Astrocyte (in vitro differentiated cells and primary cell): ENCODE measurements around the gene LZTR1.

Experiments
- EZH2 ChIP-seq: IDR thresholded peaks from 2 replicates; pipeline ENCODE4 v1.6.1; 2012; ENCODE audit warnings: mild to moderate bottlenecking, low read length, inconsistent platforms; ENCODE audit not compliant: insufficient read depth
- TF ChIP-seq, protein P1 (sequence below): IDR thresholded peaks from 2 replicates; pipeline ENCODE4 v1.5.1; 2011; ENCODE audit warnings: low read depth, mild to moderate bottlenecking, inconsistent platforms, low read length, moderate library complexity; ENCODE audit not compliant: insufficient read depth

DNA sequence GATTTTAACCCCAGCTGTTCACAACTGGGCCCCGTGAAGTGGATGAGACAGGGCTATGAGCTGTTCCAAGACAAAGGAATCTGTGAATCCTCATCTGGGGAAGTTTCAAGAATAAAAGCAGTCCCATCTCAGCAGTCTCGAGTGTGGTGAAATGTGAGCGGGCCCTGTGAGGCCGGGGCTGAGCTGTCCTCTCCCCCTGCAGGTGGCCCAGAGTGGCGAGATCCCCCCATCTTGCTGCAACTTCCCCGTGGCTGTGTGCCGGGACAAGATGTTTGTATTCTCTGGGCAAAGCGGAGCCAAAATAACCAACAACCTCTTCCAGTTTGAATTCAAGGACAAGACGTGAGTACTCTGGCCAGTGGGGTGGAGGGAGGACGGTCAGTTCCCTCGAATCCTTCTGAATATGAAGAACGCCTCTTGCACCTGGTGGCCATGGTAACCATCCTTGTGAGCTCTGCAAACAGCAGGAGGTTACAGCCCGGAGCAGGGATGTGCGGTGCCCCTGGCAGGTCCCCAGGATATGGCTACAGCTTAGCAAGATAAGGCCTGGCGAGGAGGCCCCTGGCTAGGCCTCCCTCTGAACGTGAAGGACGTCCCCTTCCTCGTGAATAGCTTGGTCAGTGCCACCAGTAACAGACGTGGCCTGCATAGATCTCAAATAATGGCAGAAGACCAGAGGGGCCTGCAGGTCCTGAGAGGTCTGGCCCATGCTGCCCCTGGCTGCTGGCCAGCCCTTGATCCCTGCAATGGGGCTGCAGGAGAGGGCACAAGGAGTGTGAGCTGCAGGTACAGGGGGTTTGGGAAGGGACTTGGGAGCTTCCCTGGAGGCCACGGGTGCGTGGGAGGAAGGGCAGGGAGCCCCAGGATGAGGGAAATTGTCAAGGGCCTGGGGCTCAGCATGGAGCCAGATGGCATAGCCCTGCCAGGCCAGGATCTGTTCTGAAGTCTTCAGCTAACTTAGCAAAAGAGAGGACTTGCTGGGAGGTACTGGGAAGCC lies 8.4 kb downstream of the LZTR1 start:
- TF ChIP-seq, protein P1, sequence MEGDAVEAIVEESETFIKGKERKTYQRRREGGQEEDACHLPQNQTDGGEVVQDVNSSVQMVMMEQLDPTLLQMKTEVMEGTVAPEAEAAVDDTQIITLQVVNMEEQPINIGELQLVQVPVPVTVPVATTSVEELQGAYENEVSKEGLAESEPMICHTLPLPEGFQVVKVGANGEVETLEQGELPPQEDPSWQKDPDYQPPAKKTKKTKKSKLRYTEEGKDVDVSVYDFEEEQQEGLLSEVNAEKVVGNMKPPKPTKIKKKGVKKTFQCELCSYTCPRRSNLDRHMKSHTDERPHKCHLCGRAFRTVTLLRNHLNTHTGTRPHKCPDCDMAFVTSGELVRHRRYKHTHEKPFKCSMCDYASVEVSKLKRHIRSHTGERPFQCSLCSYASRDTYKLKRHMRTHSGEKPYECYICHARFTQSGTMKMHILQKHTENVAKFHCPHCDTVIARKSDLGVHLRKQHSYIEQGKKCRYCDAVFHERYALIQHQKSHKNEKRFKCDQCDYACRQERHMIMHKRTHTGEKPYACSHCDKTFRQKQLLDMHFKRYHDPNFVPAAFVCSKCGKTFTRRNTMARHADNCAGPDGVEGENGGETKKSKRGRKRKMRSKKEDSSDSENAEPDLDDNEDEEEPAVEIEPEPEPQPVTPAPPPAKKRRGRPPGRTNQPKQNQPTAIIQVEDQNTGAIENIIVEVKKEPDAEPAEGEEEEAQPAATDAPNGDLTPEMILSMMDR: no peak
- TF ChIP-seq EZH2: no peak
